SKM-1 treated with dmso at 0.1 percent for 144 hours (cell line): ENCODE data around the gene GNB1L.

ENCODE experiments used
- DNase-seq: peaks from one replicate; lab custom pipeline; 2025; ENCODE audit not compliant: unreplicated experiment; lab: John Stamatoyannopoulos, UW

Gene GNB1L

GRCh38 chr22:19755145-19755710, 99.4 kb downstream of the GNB1L start:
- DNase-seq = no peak

- DNase-seq = no peak
Measured at GRCh38 chr22:19754701-19755144, 100.0 kb downstream of the GNB1L start.

DNA sequence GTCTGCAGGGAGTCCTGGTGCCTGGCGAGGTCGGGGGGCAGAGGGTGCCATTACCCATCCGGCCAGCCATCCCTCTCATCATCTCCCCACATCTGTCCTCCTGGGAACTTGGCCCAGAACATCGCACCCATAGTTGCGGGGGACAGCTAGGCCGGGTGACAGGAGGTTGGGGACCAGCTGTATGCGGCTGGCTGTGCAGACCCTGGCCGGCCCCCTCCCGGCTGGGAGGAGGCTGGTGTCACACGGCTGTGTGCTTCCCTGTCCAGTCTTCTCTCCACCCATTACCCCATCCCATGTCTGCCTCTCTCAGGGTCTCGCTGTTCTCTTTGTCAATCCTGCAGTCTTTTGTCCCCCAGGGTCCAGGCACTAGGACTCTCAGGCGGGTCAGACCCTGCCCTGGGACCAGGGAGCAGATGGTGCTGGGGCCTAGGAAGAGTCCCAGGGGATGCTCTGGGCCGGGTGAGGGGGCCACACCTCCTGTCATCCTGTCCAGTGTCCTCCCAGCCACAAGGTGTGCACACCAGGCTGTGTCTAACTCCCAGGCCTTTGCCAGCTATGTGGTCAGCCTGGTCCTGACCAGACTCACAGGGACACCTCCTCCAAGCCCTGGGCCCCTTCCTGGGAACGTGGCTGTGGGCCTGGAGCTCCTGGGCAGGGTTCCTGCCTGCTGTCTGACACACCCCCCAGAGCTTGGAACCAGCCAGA, 100.5 kb downstream of the GNB1L start:
- no peak for DNase-seq

DNA sequence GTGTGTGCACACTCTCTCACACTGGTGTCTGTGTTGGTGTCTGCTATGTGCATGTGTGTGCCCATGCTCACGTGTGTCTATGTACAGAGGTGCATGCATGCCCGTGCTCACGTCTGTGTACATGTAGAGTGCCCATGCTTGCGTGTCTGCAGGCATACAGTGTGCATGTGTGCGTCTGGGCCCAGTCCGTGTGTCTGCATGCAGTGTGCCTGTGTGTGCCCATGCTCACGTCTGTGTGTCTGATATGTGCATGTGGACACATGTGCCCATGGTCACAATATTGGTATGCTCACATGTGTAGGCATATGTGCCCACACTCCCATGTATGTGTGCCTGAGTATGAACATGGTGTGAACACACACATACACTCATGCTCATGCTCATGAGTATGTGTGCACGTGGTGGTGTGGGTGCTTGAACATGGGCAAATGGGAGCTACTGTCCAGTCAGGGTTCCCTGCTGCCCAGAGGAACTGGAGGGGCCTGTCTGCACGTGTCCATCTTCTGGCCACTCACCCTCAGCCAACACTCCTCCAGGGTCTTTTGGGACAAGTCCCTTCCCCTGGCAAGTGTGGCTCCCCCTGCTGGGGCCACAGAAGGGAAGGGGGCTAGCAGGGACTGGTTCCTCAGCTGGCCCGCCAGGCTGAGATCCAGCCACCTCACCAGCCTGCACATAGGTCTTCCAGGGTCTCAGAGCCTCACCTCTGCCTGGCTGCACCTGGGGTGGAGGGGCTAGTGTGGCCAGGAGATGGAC, 101.4 kb downstream of the GNB1L start:
- no peak for DNase-seq

DNA sequence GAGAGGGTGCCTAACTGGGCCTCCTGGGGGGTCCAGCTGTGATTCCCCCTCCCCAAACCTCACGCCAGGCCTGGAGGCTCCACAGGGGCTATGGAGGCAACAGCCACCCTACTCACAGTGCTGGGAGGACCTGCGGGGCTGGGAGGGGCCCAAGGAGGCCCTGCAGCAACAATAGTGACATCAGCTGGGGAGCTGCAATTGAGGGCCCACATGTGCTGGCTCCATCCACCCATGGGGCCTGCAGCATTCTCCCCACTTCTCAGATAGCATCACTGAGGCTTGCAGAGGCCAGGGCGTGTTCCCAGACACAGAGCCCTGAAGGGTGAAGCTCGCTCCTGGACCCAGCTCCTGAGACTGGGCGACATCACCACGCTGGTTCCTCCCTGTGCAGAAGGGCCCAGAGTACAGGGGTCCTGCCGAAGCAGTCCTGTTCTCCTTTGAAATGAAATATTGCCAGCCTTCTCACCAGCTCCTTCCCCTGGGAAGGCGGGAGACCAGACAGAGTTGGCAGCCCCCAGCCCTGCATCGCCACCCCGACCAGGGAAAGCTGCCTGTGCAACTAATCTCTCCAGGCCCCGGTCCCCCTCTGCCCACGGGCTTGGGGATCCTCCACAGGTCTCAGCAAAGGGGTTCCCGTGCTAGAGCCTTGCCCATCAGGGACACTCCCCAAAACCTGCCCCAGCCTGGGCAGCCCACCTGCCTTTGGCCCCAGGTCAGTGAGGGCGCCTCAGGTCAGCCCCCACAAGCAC, 103.0 kb downstream of the GNB1L start:
- no peak for DNase-seq

- no peak for DNase-seq
Measured at GRCh38 chr22:19750507-19751490, 103.9 kb downstream of the GNB1L start.

DNA sequence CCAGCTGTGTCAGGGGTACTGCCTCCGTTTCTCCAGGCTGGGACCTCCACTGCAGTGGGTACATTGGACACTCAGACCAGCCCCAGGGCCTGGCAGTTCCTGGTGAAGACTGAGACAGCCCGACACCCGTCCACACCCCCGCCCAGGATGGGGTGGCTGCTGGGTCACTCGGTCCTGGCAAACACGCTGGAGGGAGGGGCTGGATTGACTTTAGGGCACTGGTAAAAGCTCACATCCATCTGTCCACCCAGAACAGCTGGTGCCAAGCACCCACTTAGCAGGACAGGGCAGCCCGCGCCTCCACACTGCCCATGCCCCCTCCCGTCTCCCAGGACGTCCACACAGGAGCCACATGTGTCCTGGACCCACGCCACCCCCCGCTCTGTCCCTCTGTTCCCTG, 104.8 kb downstream of the GNB1L start:
- no peak for DNase-seq

- no peak for DNase-seq
Measured at GRCh38 chr22:19748991-19749664, 105.5 kb downstream of the GNB1L start.

DNA sequence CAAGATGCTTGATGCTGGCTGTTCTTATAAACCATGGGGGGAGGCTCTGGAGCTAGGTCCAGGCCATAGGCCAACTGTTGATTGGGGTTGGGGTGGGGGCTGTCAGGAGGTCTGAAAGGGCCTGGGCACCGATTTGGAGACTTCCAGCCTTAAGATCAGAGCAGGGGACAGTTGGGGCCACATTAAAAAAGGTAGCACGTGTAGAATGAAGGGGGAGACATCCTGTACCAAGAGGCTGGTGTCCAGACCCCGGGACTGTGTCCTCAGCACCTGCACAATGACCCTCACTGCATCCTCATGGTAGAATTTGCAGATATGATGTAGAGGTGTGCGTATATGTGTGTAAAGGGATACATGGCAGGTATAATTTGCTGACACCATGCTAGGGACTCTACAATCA, 106.5 kb downstream of the GNB1L start:
- DNase-seq = no peak

DNA sequence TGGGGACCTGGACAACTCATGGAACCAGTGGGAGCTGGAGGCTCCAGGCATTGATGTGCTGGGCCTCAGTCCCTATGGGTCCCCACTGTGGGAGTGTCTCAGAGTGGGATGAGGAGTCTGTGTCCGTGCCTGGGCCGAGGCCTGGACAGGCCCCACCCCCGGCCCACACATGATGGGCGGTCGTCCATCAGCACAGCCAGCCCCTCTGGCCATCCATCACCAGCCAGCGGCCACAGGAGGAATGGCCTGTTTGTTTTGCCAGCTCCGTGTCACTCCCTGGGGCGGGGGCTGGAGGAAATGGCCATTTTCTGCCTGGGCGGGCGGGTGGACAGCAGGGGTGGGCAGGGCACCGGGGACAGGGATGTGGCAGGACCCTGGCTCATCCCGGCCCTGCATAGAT, 107.1 kb downstream of the GNB1L start:
- no peak for DNase-seq

GRCh38 chr22:19746726-19747125, 107.9 kb downstream of the GNB1L start:
- DNase-seq = no peak

DNA sequence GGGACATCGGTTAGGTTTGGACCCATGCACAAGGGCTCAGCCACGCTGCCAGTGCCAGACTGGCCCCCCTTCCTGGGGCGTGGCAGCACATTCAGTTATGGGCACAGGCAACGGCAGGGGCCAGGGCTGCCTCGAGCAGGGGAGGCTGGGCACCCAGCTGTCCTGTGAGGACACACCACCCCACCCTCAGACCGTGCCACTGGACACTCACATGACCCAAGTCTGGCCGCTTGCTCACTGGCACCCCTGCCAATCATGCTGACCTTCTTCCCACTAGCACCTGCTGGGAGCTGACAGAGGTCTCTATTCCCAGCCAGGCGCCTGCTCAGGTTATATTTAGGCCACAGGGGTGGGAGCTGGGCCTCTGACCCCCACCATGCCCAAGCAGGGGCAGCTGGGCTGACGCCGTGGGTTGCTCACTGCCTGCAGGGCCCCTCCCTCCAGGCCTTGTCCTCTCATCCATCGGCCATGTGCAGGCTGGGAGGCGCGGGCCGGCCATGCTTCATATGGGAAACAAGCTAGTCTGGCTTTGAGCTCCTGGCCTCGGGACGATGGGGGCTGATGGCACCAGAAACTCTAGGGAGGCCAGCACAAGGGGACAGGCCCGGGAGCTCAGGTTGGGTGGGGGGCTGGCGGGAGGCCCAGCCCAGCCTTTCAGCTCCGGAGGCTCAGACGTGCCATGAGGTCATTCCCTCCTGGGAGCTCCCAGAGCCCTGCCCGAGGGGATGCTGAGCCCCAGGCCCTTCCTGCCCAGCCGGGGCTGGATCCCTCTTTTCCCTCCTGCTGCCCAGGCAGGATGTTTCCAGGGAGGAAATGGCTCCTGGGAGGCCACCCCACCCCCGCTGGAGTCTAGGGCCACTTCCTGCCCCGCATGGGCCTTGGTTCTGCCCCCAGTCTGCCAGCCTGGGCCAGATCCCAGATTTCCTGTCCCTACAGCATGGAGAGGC, 109.2 kb downstream of the GNB1L start:
- DNase-seq = no peak

GRCh38 chr22:19744350-19745006, 110.2 kb downstream of the GNB1L start:
- no peak for DNase-seq

DNA sequence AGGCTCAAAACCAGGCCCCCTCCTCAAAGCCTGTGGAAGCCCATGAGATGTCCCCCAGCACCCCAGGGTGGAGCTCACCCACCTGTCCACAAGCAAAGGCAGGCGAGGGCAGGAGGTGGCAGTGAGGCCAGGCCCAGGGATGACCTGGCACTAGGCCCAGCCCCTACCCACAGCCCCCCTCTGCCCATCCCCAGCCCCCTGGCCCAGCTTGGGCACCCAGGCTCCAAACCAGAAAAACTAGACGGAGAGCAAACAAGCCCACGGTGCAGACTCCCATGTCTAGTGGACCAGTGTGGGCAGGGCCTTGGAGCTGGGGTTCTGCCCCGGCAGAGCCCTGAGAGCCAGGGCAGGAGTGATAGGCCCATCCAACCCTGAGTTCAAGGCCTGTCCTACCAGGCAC, 111.0 kb downstream of the GNB1L start:
- DNase-seq = no peak

DNA sequence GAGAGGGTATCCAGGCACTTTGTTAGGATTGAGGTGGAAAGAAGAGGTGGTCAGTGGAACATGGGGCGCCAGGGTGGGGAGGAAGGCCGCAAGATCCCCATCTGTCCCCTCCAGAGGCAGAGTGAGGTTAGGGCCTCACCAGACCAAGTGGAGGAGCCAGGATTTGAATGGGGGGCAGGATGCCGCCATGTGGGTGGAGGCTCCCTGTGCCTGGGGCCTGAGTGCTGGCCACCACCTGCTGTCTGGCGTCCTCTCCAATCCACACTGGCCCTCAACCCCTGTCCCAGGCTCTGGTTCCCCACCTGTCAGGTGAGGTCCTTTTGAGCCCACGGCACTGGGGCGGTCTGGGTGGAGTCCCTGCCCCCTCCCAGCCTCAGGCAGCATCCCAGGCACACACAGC, 111.6 kb downstream of the GNB1L start:
- DNase-seq = no peak

GRCh38 chr22:19742160-19743066, 112.3 kb downstream of the GNB1L start:
- no peak for DNase-seq

GRCh38 chr22:19741053-19741452, 113.6 kb downstream of the GNB1L start:
- no peak for DNase-seq
